DND-41 (cell line): Measurements from ENCODE around the gene GPRIN2.

Source experiments
- EZH2 ChIP-seq: IDR thresholded peaks from 3 replicates; pipeline ENCODE4 v1.6.1; 2012; ENCODE audit warnings: borderline replicate concordance, low read depth, mild to moderate bottlenecking, moderate library complexity, low read length, inconsistent platforms; ENCODE audit not compliant: severe bottlenecking
- TF ChIP-seq, protein P1 (sequence below): IDR thresholded peaks from 2 replicates; pipeline ENCODE4 v1.5.1; 2012; ENCODE audit warnings: borderline replicate concordance, low read length, moderate library complexity, mild to moderate bottlenecking; ENCODE audit not compliant: poor library complexity, severe bottlenecking; ENCODE audit errors: extremely low read depth

DNA sequence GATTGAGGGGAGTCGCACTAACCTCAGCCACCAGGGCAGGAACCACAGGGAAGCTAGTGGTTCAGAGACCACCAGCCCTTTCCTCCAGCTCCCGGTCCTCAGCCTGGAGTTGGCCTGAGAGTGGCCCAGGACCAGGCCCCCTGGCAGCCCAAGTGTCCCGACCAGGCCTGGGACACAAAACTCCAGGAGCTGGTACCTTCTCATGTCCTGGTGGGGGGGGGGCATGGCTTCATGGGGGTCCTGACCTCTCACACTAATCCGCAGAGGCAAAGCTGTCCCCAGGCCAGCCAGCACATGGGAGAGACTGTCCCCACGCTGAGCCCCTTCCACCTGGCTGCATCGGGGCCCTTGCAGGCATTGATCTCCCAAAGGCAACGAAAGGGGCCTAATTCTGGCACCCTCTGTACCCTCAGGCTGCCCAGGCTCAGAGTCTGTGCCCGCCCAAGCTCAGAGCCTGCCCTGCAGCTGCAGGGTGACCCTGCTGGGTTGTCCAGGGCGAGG, 28.2 kb downstream of the GPRIN2 start:
- TF ChIP-seq, protein P1, sequence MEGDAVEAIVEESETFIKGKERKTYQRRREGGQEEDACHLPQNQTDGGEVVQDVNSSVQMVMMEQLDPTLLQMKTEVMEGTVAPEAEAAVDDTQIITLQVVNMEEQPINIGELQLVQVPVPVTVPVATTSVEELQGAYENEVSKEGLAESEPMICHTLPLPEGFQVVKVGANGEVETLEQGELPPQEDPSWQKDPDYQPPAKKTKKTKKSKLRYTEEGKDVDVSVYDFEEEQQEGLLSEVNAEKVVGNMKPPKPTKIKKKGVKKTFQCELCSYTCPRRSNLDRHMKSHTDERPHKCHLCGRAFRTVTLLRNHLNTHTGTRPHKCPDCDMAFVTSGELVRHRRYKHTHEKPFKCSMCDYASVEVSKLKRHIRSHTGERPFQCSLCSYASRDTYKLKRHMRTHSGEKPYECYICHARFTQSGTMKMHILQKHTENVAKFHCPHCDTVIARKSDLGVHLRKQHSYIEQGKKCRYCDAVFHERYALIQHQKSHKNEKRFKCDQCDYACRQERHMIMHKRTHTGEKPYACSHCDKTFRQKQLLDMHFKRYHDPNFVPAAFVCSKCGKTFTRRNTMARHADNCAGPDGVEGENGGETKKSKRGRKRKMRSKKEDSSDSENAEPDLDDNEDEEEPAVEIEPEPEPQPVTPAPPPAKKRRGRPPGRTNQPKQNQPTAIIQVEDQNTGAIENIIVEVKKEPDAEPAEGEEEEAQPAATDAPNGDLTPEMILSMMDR: no peak
- no peak for TF ChIP-seq EZH2
